Activated CD4-positive, CD25-positive, alpha-beta regulatory T cell treated with anti-CD3 and anti-CD28 coated beads, Interleukin-2, amount 50 U/mL, for 24 hours (primary cell): ENCODE results near the gene LEFTY2.
A peak's percentile ranks its signal among the peaks of the same experiment; 100 is the strongest.
"Not testable (repeated sequence)": the region's sequence is repeated elsewhere in the genome, so short reads cannot be mapped to it uniquely, and the experiment has no call there.

Experiments
- ATAC-seq, 2 donors: fragments of 150-1000 bp; cut with Tn5 transposase; one replicate each; pipeline ENCODE4 v1.10.0; 2021; ENCODE audit warnings: mild to moderate bottlenecking in 1 of 2, moderate library complexity in 1 of 2

Gene LEFTY2

GRCh38 chr1:225941187-225941941 lies at the start of gene LEFTY2:
Gene LEFTY2 (minus strand): TSS chr1:225941220. CDS start chr1:225941140, 80 bp downstream.
- no peak for ATAC-seq

- ATAC-seq: no peak
Observed at GRCh38 chr1:225987491-225988316, 46.7 kb upstream of the LEFTY2 start.

GRCh38 chr1:225981714-225982113 lies 40.7 kb upstream of the LEFTY2 start:
- ATAC-seq: no peak

GRCh38 chr1:225980005-225980836 lies 39.2 kb upstream of the LEFTY2 start:
- ATAC-seq: no peak

GRCh38 chr1:225979421-225979820 lies 38.4 kb upstream of the LEFTY2 start:
- no peak for ATAC-seq

- no peak for ATAC-seq
Observed at GRCh38 chr1:225977937-225978748, 37.1 kb upstream of the LEFTY2 start.

GRCh38 chr1:225975146-225975545 lies 34.1 kb upstream of the LEFTY2 start:
- not testable (repeated sequence) for ATAC-seq

GRCh38 chr1:225974454-225974853 lies 33.4 kb upstream of the LEFTY2 start:
- ATAC-seq: no peak

- ATAC-seq: no peak
Observed at GRCh38 chr1:225973158-225973557, 32.1 kb upstream of the LEFTY2 start.

GRCh38 chr1:225972344-225973152 lies 31.5 kb upstream of the LEFTY2 start:
- no peak for ATAC-seq

GRCh38 chr1:225970592-225971157 lies 29.7 kb upstream of the LEFTY2 start:
- not testable (repeated sequence) for ATAC-seq

- ATAC-seq: not testable (repeated sequence)
Observed at GRCh38 chr1:225969751-225970150, 28.7 kb upstream of the LEFTY2 start.

- no peak for ATAC-seq
Observed at GRCh38 chr1:225965231-225965630, 24.2 kb upstream of the LEFTY2 start.

- no peak for ATAC-seq
Observed at GRCh38 chr1:225963735-225964530, 22.9 kb upstream of the LEFTY2 start.

- peak; percentile 56 to 63 for ATAC-seq
Observed at GRCh38 chr1:225962440-225962975, 21.5 kb upstream of the LEFTY2 start.

- ATAC-seq: no peak
Observed at GRCh38 chr1:225961659-225962439, 20.8 kb upstream of the LEFTY2 start.

- ATAC-seq: no peak
Observed at GRCh38 chr1:225958041-225958440, 17.0 kb upstream of the LEFTY2 start.

- ATAC-seq: no peak
Observed at GRCh38 chr1:225954753-225955152, 13.7 kb upstream of the LEFTY2 start.

GRCh38 chr1:225953315-225953714 lies 12.3 kb upstream of the LEFTY2 start:
- ATAC-seq: no peak
